NCI-H526 (cell line): ENCODE data around the gene NEDD4L.

Experiments
- DNase-seq, 2 experiments: peaks; one replicate each; lab custom pipeline; 2025; lab: John Stamatoyannopoulos, UW

The NEDD4L gene

DNA sequence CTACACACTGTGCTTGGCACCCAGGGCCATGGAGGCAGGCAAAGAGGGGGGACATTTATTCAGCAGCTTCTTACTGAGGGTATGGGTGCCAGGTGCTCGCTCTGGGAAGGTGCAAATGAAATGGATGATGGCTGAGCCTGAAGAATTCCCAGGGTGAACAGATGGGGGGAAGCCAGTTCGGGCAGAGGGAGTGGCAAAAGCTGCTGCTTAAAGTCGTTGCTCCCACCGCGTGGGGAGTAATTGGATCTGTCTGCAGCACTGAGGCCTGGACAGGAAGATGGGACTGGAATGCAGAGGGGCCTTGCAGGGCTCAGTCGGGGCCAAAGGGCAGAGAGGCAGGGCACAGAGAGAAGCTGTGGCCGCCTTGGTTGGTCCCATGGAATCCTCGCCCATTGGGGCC, 51.2 kb downstream of the NEDD4L start:
- DNase-seq, result no peak

DNA sequence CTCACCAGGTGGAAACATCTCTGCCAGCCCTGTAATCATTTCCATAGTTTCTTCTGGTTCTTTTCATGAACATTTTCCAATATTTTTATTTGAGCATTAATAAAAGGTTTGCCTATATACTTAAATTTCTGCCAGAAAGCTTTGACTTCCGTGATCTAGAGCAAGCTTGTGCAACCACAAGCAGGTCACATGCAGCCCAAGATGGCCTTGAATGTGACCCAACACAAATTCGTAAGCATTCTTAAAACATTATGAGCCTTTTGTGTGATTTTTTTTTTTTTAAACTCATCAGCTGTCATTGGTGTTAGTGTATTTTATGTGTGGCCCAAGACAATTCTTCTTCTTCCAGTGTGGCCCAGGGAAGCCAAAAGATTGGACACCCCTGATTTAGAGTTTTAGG, 51.6 kb downstream of the NEDD4L start:
- DNase-seq, result no peak

DNA sequence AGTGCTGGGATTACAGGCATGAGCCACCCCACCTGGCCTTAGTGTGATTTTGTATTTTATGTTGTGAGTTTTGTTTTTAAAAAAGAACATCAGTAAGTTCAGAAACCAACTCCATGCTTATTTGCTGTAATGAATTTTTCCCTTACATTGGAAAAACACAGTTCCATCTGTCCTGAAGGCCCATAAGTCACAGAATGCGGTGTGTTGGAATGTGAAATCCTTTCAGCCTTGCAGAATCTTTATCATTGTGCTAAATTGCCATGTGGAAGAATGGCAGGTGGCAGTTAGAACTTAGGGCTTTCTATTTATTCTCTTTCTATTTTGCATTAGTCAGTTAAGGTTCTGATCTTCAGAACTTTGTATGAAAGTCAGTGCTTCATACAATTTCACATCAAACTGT, 52.6 kb downstream of the NEDD4L start:
- peak in 1 of 2 experiments; percentile 15 for DNase-seq

DNA sequence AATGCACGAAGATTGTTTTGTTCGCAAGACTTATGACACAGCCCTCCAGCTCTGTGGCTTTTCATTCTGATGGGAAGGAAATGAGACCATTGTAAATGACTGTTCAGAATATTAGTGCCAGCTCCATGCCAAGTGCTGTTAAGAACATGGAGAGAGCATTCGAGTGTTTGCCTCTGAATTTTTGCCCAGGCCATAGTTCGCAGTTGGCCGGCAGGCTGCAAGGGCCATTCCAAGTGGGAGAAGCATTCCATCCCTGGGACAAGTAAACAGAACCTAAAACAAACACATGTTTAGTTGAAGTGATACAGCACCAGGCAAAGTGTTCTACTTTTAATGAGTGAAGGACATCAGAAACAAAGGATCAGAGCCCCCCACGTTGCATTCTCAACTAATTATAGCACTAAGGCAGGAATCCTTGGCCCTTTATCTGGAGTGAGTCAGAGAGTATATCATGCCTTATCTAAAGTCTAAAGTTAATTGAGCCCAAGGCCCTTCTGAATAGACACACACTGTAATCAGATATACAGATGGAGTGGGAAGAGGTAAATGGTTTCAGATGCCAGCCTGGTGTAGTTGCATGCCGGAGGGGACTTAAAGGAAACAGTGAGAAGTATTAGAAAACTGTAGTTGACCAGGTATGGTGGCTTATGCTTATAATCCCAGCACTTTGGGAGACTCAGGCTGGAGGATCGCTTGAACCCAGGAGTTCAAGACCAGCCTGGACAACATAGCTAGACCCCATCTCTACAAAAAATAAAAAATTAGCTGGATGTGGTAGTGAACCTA, 53.3 kb downstream of the NEDD4L start:
- no peak for DNase-seq

DNA sequence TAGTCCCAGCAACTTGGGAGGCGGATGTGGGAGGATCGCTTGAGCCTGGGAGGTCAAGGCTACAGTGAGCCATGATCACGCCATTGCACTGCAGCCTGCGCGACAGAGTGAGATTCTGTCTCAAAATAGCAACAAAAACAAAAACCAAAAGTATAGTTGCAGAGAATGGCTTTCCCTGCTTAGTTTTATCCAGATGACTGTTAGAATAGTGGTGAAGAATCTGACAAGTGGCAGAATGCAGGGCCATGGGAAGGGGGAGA, 53.8 kb downstream of the NEDD4L start:
- no peak for DNase-seq

DNA sequence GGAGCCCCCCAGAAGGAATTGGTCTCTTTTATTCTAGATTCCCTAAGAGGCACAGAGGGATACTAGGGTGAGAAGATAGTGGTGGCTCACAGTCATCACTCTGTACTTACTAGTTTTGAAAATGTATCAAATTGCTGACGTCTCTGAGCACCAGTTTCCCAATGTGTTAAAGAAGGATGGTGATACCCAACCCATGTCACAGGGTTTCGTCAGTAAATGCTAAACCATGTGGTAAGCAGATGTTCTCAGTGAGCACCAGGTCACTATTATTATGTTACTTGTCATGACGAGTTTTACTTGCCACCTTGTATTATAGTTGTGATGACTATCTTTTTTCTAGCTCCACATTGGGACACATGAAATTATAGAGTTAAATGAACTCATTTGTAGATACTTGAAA, 54.7 kb downstream of the NEDD4L start:
- DNase-seq, result no peak

DNA sequence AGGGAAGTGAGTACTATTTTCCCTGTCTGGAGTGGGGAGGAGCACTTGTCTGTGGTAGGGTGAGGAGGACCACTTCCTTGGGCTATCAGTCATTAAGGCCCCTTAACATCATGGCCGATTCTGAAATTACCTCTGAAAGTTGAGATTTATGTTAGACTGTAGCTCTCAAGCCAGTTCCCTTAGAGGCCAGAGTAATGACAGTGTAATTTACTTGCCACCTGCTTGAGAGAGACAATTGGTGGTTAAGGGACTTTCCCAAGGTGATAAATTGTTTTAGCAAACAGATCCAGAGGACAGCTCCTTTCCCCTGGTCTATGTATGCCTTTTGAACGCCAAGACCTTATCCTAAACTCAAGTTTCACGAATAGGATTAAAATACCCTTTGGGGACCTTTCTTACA, 56.1 kb downstream of the NEDD4L start:
- peak in 1 of 2 experiments; percentile 57 for DNase-seq

DNA sequence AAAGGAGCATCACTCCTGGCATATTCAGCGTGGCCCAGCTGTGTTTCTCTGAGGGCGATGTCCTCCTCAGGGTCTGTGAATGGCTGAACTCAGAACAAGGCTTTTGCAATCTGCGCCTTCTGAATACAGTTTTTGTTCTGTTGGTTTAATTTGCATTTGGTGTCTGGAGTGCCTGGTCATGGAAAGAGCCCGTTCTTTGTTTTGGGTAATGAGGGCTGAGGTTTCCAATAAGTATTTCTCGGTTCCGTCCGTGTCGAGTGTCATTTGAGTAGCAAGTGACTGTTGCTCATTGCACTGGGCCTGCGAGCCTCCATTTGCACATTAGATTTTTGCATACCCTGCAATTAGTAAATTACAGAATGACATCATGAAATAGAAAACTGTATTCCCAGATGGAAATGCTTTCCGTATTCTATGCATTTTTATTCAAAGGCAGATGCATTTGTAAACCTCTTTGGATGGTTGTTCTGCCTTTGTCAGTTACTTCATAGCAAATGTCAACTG, 57.3 kb downstream of the NEDD4L start:
- DNase-seq, result peak; percentile 98

DNA sequence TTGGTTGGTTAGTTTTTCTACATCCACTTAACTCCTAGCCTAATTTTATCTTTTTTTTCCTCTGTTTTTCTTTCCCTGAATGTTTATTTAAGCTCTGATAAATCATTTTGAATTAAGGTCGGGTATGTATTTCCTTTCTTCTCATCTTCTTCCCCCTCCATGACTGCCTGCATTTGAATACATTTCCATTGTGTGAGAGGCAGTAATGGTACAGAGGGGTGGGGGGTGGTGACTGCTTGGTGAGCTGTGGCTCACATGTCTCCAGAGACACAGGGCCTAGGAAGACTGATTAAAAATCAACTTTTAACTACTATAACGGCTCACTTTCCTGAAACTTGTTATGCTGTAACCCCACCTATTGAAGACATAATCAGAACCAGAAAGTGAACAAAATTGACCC, 58.0 kb downstream of the NEDD4L start:
- peak; percentile 87 to 91 for DNase-seq

DNA sequence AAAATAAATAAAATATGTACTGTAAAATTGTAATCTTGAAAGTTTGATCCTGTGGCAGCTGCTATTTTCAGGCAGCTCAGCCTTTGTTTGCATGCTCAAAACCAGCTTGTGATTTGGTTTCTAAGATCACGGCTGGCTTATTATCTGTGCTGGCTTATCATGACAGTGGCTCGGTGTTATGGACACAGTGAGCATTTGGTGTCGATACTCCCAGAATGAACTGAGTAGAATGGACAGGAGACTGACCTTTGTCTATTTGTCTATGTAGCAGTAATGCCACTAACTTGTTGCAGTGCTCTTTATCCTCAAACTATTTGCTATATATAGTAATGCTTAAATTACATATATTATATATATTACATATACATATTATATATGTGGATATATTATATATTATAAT, 58.8 kb downstream of the NEDD4L start:
- DNase-seq, result peak; percentile 54 to 55

DNA sequence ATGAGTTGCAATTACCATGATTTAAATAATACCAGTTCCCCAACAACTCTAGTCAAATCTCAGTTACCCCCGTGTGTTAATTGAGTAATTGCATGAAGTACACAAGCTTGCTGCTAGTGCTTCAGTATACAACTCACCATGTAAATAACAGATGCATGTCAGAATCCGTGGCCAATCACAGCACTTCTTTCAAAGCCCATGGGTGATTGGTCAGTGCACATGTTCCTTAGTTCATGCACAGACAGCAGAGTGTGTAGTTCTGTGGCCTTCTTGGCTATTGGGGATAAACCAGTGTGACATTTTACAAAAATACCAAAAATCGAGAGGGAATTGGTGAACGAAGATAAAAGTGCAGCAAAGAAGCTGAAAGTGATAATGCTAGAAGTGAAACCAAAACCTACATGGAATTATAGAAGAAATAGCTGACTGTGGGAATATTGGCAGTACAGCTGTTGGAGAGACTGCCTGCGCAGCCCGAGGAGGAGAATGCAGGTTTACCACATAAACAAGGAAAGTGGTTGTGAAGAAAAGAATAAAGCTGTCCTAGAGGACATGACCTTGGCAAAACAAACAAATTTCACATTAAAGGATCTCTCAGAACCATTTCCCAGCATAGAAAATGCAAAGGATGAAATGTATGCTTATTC, 59.4 kb downstream of the NEDD4L start:
- DNase-seq, result peak; percentile 25 to 66

DNA sequence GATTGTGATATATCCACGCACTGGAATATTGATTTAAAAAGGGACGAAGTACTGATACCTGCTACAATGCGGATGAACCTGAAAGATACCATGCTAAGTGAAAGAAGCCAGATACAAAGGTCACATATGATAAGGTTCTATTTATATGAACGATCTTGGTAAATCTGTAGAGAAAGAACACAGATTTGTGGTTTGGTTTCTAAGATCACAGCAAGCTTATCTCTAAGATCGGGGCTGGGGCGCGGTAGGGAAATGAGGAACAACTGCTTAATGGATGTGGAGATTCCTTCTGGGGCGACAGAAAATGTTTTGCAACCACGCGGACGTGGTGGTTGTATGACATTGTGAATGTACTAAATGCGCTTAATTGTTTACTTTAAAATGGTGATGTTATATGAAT, 60.1 kb downstream of the NEDD4L start:
- DNase-seq, result peak; percentile 12 to 43

DNA sequence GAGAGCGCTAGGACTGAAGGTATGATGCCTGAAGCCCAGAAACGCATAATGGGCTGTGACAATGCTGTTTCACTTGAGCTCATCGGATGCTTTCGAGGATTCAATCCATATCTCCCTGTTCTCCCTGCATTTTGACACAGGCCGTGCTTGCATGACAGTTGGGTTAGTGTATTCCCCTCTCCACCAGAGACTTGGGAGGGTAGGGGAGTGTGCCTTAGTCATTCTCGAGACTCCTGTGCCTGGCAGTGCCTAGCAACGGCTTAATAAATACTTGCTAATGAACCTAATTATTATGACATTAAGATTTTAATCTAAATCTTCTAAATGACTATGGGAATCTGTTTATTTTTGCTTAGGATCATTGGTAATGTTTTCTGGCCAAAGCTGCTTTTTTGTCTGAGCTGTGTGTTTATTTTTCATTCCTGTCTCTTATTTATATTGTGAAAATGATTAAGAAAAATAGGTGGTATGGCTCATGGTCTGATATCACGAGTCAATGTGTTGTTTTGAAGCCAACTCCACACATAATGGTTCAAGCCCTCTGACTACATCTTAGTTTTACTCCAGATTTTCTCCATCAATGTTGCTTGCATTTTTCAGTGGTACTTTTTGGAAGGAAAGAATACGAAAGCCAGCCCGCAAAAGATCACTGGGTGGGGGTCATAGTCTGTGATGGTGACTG, 61.3 kb downstream of the NEDD4L start:
- no peak for DNase-seq

DNA sequence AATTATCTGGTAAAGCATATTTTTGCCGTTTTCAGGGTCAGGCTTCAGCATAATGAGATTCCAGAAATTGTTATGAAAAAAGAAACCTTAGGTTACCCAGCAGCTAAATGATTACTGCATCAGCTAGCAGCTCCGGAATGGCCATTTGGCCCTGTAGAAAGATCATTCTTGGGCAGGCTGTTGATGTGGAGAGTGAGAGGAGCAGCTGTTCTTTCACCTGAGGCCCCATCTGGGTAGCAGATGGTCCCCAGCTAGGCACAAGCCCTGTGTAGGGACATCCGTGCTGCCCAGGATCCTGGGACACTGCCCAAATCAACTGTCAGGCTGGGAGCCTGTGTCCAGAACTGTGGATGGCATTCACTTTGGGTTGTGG, 61.8 kb downstream of the NEDD4L start:
- no peak for DNase-seq

DNA sequence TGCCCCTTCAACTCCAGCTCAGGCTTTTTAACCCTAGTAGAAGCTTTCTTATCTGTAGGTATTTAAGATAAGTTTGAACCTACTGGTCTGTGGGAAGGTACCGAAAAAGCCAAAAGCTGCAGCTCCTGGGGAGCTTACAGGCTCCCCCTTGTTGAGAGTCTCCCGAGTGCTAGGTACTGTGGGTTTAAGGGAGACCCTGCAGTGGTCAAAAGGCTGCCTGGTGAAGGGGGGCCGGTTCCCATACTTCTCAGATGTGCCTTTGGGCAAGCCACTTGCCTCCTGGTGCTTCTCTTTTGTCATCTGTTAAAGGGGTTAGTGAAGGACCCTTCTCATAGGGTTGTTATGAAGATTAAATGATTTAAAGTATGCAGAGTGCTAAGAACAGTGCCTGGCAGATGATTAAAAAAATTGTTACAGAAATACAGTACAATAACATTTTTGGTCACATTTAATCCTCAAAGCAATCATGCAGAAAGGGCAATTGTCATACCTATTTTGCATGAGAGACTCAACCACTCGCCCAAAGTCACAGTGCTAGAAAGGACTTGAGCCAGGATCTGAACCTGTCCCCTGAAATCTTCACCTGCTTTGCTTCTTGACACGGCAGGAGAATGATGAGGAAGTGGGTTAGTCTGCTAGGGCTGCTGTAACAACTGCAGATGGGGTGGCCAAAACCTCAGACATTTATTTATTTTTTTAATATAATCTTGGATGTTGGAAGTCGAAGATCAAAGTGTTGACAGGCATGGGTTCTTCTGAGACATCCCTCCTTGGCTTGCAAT, 62.5 kb downstream of the NEDD4L start:
- peak in 1 of 2 experiments; percentile 24 for DNase-seq

DNA sequence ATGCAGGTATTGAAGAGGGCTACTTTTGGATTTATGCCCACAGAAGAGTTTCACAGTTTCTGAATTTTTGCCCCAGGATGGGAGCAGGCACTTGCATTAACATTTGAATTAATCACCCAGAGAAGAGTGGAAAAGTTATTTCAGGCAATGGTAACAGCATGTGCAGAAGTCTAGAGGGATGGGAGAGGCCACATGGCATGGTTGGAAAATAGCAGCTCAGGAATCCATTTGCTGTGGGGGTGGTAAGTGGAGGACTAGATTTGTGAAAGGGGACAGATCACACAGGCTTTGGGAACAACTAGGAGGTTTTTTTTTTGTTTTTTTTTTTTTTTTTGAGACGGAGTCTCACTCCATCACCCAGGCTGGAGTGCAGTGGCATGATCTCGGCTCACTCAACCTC, 65.2 kb downstream of the NEDD4L start:
- no peak for DNase-seq

DNA sequence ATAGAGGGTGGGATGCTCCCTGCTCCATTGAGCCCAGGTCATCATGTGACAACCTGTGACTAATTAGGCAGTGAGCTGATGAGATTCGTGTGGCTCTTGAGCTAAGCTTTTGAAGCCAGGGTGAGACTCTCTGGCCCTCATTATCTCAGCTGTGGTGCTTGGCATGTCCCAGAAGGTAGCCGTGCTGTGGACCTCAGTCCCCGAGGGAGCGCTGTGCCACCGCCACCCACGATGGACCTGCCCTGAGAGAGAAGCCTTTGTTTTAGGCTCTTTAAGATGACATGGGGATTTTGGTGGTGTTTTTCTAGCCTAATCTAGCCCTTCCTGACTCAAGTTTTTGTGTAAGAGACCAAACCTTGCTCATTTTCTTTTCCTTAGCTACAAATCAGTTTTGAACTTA, 66.4 kb downstream of the NEDD4L start:
- DNase-seq, result no peak

DNA sequence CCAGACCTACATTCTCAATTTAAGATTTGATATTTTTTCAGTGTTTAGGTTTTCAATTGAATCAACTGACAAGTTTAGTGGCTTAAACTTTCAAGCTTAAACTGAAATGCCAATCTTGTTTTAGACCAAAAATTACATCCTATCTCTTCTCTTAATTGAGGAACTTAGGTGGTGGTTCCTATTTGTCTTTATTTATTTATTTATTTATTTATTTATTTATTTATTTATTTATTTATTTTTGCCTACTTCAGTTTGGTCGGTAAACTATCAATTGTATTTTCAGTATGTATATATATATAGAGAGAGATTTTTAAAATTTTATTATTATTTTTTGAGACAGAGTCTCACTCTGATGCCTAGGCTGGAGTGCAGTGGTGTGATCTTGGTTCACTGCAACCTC, 68.1 kb downstream of the NEDD4L start:
- no peak for DNase-seq

DNA sequence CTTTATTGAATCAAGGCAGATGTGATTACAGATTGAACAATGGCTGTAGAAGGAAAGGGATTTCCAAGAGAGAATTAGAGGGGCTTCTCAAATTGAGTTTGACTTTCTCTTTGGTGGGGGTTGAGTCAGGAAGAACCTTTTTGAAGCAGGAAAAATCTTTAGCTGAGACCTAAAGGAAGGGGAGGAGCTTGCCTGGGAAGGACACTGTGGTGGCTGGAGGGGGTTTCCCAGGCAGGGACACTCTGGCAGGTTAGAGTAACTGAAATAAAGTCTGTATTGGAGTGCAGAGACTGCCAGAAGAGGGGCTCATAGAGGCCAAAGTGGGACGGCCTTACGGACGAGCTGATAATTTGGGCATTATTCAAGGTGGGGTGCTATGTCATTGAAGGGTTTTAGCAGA, 69.3 kb downstream of the NEDD4L start:
- DNase-seq, result no peak

DNA sequence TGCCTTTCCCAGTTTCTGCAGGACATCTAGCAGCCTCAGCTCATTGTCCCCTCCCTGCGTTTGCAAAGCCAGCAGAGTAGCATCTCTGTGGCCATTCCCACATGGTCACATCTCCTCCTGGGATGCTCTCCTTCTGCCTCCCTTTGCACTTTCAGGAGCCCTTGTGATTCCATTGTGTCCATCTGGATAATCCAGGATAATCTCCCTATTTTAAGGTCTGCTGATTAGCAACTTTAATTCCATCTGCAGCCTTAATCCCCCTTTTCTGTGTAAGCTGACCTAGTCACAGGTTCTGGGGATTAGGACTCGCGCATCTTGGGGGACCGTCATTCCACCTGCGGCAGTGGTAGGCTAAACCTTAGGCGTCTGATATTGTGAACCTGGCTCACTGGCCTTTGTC, 70.7 kb downstream of the NEDD4L start:
- DNase-seq, result no peak

DNA sequence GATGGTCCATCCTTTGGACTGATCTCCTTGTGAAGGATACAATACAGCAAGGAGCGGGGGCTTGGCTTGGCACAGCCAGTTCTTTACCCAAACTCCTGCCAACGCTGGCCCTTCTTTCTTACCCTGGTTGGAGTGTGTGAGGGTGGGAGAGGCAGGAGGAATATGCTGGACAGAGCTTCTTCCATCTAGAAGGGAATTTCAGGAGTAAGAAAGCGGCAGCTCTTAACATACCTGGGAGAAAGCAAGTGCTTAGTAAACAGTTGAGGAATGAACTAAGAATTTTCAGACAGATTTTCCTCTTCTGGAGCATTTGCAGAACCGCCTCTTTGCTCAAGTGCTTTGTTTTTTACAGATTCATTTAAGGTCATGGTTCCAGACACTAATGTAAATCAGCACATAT, 72.8 kb downstream of the NEDD4L start:
- DNase-seq, result peak; percentile 62 to 67

DNA sequence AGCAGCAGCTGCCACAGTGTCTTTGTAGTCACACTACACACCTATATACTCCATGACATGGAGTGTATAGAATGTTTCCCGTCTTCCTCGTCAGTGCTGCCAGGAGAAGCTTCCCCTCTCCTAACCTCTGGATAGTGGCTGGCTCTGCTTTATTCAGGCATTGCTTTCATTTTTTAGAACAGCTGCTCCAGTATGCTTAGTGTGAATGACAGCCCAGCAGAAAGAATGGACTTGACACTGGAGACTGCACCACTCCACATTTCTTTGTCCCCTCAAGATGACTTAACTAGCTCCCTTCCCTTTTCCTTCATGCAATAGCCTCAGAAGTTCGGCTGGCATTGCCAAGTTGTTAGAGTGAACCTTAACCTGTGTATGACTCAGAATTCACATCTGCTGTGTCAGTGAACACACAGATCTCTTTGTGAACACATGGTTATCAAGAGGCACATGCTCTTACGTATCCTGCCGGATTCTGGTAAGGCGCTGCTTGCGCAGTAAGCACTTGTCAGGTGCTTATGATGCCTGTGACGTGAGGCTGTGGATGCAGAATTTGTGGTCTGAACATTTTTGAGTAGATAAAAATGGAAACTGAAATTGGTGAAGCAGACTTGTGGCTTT, 73.9 kb downstream of the NEDD4L start:
- DNase-seq, result peak in 1 of 2 experiments; percentile 45
